ENCODE measurements around the gene AFG1L.

The AFG1L gene

DNA sequence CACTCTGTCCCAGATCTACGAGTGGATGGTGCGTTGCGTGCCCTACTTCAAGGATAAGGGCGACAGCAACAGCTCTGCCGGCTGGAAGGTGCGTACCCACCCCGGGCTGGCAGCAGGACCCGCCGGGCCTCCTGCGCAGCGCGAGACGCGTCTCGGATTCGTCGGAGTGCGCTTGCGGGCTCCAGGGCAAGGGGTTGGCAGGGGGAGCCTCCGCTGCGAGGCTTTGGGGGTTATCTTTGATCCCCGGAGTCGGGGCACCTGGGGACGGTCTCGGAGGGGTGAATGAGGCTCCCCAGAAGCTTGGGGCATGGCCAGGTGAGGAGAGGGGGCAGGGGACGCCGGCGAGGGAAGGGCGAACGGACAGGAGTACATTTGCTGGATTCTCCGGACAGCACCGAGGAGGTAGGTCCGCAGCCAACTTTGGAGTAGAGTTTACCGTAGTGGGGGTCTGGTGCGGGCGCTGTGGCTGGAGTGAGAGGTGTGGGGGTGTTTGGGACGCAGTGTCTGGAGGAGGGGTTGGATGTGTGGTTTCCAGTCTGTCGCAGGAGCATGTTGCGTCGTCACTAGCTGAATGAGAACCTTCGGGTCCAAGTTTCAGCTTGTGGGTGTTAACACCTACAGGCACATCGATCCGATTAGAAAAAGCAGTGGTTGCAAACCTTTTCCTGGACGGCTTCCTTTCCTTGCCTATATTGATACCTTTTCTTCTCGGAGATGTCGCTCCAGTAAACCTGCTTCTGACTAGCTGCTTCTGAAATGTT is 267.1 kb downstream of the AFG1L start:
- TF ChIP-seq, protein P1, sequence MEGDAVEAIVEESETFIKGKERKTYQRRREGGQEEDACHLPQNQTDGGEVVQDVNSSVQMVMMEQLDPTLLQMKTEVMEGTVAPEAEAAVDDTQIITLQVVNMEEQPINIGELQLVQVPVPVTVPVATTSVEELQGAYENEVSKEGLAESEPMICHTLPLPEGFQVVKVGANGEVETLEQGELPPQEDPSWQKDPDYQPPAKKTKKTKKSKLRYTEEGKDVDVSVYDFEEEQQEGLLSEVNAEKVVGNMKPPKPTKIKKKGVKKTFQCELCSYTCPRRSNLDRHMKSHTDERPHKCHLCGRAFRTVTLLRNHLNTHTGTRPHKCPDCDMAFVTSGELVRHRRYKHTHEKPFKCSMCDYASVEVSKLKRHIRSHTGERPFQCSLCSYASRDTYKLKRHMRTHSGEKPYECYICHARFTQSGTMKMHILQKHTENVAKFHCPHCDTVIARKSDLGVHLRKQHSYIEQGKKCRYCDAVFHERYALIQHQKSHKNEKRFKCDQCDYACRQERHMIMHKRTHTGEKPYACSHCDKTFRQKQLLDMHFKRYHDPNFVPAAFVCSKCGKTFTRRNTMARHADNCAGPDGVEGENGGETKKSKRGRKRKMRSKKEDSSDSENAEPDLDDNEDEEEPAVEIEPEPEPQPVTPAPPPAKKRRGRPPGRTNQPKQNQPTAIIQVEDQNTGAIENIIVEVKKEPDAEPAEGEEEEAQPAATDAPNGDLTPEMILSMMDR (IDR thresholded peaks at IDR 0.05; ENCODE audit: low read depth, low read length) = no peak
- peak overlapping the region; percentile 95 for H3K4me3 ChIP-seq (ENCODE audit: low read depth, low read length)

DNA sequence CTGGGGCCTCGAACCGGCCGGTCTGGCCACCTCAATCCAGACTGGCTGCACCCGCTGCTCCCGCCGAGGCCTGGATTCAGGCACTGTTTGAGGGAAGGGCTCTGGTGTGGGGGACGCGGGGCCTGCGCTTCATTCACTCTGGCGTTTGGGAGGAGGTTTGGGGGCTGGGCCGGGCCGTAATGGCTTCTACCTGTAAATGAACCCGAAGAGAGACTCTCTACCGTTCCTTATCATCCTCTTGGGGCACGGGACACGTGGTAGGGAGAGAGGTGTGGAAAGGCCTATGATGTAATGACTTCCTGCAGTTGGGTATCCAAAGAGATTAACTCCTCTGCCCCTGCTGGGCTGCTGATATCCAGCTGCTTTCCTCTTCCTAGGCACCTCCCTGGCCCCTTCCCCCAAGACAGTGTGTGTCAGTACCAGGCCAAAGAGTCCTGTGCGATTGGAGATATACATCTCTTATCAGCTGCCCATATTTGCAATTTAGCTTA is 267.7 kb downstream of the AFG1L start:
- peak overlapping the region; percentile 95 for H3K4me3 ChIP-seq (ENCODE audit: low read depth, low read length)
- TF ChIP-seq, protein P1 (IDR thresholded peaks at IDR 0.05; ENCODE audit: low read depth, low read length) = no peak

DNA sequence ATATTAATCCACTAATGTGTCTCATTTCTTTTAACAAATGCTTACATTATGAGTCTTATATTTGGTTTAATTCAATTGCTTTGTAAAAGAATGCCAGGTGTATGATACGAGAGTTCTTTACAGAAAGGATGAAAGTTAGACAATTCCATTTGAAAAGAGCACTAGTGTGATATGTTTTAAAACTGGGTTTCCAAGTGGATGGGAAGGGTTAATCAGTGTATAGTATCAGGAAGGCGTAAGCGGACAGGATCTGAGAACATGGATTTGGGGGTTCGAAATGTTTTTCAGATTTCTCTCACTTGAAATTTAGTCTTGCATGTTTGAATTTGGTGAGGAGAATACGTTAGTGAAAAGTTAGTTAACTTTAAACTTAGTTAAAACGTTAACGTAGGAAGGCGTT is 268.4 kb downstream of the AFG1L start:
- peak overlapping the region; percentile 95 for H3K4me3 ChIP-seq (ENCODE audit: low read depth, low read length)
- TF ChIP-seq, protein P1 (IDR thresholded peaks at IDR 0.05; ENCODE audit: low read depth, low read length) = no peak

DNA sequence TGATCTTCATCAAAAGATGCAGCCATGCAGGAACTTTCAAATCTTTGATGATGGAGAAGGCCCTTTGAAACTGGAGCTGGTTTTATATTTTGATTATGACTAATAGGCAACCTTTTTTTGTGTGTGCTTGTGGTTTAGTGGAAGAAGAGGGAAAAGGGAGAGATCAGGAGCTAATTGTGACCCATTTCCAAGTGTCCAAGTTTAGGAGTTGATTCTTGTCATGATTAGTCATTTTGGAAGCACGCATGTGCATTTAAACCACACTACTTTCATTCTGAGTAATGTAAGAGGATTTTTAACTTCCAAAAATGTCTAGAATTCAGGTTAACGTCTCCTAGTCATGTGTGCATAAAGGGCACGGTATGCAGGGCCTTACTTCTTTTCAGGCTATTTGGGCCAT is 269.3 kb downstream of the AFG1L start:
- H3K4me3 ChIP-seq (ENCODE audit: low read depth, low read length) = peak overlapping the region; percentile 95
- TF ChIP-seq, protein P1 (IDR thresholded peaks at IDR 0.05; ENCODE audit: low read depth, low read length) = no peak

DNA sequence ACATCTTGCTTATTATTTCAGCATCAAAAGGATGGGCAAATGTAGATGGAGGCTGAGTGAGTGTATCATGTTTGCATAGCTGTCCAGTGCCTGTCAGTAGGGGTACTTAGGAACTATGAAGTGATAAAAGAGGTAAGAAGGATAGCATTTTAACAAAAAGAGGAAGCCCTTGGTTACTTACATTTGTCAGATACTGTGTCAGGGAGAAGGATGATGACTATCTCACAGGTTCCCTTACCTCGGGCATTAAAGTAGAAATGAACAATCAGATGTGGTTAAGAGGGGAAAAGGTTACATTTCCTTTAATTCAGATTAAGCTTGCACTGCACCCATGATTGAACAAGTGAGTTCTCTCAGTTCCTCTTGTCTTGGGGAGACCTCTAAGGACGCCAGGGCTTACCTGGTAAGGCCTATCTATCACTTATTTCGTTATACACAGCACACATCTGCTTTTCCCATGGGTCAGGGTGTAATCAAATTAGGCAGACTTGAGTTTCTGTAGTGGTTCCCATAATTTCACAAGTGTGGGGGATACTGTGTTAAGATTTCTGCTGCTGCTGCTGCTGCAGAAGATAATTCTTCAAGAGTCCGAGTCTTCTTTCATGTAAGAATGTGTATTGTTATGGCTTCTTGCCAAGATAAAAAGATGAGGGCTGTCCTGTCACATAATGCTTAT is 270.4 kb downstream of the AFG1L start:
- TF ChIP-seq, protein P1 (IDR thresholded peaks at IDR 0.05; ENCODE audit: low read depth, low read length) = no peak
- peak overlapping the region; percentile 95 for H3K4me3 ChIP-seq (ENCODE audit: low read depth, low read length)

DNA sequence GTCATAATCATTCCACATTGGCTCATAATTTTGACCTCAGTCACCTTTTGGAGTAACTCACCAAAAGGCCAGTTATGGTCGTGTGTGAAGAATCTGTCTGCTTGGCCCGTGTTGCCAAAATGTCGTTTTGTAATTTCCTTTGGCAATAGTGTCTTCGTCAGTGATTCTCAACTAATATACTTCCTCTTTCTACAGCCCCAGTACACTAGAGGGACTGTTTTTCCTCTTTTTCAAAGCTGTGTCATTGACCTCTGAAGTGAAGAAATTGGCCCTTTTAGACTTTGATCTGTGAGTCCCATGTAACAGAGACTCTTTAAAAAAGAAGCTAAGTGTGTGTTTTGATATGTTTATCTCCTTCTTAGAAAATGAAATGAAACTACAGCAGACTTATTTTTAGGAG is 271.0 kb downstream of the AFG1L start:
- TF ChIP-seq, protein P1 (IDR thresholded peaks at IDR 0.05; ENCODE audit: low read depth, low read length) = no peak
- H3K4me3 ChIP-seq (ENCODE audit: low read depth, low read length) = no peak overlapping the region

DNA sequence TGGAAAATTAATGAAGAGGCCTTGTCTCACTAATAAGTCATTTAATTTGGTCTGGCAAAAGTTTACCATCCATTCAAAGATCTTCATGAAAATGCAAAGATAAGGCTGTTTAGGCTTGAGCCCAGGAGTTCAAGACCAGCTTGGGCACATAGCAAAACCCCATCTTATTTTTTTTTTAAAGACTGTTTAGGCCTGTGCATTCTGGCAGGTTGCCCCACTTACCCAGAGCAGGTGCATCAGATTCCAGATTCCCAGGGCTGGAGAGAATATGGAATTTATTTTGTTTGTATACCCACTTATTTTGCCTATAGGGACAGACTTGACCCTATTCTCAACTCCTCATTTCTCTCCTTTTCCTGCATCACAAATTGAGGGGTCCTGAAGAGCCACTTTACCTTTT is 271.6 kb downstream of the AFG1L start:
- TF ChIP-seq, protein P1 (IDR thresholded peaks at IDR 0.05; ENCODE audit: low read depth, low read length) = no peak

More for the DNA sequence above, 271.6 kb downstream of the AFG1L start:
- no peak overlapping the region for H3K4me3 ChIP-seq (ENCODE audit: low read depth, low read length)

Data from WI38 (cell line).